Activated T-cell treated with anti-CD3 and anti-CD28 coated beads for 24 hours (primary cell): ENCODE measurements around the gene CARD18.
"Not testable (repeated sequence)": the region's sequence is repeated elsewhere in the genome, so short reads cannot be mapped to it uniquely, and the experiment has no call there.

Experiments used
- DNase-seq: peaks from one replicate; pipeline ENCODE4 v3.0.0-alpha.2; 2020; ENCODE audit warnings: low read depth

CARD18 gene

DNA sequence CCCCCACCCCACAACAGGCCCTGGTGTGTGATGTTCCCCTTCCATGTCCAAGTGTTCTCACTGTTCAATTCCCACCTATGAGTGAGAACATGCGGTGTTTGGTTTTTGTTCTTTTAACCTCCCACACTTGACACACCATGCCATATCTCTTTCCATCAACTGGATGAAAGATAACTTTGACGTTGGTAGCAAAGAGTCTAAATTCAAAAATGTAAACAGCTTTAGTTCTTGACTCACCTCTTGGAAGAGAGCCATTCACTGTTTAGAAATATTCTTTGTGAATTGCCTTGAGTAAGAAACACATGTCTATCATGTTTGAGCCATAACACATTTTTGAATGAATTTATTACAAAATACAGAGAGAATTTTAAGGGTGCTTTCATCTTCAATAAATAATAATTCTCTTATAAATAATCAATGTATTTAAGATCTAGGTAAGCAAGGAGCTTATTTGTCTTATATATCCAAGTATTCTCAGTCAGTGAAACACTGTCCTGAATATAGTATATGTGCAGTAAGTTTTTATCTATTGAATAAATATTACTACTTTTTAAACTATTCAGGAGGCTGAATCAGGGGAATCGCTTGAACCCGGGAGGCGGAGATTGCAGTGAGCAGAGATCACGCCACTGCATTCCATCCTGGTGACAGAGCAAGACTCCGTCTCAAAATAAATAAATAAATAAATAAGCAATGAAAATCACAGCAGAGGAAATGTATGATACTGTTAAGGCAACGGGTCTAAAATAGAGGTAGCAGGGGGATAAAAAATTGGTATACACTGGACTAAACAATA is 6.7 kb downstream of the CARD18 start:
- DNase-seq: no peak

DNA sequence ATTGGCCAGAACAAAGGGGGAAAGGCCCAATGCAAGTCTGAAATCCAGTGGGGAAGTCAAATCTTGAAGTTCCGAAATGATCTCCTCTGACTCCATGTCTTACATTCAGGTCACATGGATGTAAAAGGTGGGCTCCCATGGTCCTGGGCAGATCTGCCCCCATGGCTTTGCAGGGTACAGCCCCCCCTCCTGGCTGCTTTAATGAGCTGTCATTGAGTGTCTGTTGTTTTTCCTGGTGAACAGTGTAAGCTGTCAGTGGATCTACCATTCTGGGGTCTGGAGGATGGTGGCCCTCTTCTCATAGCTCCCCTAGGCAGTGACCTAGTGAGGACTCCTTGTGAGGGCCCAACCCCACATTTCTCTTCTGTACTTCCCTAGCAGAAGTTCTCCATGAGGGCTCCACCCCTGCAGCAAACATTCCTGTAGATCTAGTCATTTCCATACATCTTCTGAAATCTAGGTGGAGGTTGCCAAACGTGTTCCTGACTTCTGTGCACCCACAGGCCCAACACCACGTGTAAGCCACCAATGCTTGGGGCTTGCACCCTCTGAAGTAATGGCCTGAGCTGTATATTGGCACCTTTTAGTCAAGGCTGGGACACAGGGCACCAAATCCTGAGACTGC is 9.3 kb downstream of the CARD18 start:
- no peak for DNase-seq

DNA sequence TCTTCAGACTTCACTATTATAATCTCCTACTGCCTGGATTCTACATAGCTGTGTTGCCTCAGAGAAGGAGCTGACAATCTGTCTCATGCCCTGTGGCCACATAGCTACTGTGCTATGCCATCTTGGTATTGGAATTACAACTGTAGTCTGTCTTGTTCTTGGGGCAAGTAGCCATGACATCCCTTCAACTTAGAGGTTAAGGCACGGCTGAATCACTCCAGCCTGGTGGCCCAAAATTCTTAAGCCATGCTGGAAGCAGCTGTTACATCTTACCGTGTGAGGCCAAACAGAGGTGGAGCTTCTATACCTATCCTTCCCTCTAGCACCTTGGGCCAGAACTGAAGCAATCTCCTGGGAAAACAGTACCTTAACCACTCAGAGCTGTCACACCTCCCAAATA is 14.8 kb downstream of the CARD18 start:
- no peak for DNase-seq

DNA sequence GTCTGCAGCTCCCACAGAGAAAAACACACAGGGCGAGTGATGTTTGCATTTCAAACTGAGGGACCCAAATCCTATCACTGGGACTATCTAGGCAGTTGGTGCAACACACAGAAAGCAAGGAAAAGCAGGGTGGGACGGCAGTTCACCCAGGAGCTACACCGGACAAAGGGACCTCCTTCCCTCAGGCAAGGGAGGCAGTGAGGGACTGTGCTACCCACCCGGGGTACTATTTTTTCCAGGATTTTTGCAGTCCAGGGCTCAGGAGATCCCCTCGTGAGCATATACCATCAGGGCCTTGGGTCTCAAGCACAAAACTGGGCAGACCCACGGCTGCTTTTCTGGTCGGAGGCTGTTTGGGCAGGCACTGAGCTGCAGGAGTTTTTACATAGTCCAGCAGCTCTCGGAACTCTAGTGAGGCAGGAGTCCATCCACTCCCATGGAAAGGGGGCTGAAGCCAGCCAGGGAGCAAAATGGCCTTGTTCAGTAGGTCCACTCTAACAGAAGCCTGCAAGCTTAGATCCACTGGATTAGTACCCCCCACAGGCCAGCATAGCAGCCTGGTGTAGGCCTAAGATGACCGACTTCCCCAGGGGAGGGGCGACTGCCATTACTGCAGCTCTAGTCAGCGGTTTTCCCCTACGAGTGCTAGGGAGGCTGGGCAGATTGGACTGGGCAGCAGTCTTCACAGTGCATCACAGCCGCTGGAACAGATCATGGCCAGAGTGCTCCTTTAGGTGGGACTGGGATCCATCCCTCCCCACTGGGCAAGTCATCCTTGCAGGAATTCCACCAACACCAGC is 28.2 kb downstream of the CARD18 start:
- no peak for DNase-seq

DNA sequence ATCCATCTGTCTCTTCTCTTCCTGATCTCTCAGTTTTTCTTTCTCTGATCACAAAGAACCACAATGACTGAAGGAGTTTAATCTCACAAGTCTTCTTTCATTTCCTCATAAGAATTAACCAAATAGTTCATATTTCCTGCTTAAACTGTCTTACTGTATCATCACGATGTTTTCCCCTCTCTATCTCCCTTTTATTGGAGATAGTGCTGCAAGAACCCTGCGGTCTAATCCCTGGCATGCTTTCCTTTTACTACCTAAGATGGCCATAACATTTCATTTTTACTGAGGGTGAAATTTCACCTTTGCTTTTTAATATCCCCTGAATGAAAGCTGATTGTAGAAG is 28.9 kb downstream of the CARD18 start:
- no peak for DNase-seq

DNA sequence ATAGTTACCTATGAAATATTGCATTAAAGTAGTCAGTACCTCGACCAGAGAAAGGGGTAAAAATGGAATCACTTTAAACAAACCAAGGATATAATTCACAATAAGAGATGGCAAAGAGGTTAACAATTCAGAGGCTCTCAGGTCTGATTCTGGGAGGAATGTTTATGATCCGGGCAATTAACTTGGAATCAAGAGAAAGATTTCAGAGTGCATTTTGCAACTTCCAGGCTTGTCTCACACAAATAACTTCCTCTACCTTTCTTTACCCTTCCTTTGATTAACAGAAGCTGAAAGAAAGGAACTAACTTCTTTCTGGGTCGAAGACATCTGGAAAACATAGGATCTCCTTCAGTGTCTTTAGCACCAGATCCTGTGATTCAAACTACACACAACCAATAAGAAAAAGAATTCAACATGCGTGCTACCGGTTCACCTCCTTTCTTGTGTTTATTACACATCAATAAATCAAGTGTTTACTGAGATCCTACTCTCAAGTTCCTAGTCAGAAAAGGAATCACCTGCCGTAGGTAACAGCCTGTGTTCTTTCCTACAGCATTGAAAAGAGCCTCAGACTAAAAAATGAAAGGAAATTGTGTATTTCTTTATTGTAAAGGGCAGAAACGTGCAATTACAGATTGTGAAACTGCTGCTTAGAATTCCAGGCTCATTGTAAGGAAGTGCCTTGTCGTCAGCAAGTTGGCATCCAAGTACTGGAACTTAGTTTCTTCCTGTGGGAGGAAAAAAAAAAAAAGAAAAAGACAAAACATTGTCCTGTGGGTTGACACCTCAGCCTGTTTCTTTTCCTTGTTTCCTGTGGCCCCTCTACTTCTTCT is 29.5 kb downstream of the CARD18 start:
- no peak for DNase-seq

DNA sequence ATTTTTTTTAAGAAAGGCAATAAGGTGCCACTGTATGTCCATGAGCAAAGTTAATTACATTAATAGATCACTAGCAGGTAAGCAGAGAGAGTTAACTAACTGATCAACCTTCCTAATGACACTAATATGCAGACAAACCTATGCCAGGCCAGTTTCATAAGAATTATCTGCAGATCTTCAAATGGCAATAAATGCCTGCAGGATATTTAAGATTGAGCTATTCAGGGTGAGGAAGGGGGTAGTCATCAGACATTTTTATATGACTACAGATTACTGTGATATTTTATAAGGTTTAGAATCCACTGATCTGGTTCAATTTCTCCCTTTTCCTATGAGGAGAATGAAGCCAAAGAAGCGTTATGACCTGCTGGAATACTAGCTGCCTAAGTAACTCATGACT is 30.2 kb downstream of the CARD18 start:
- DNase-seq: no peak

DNA sequence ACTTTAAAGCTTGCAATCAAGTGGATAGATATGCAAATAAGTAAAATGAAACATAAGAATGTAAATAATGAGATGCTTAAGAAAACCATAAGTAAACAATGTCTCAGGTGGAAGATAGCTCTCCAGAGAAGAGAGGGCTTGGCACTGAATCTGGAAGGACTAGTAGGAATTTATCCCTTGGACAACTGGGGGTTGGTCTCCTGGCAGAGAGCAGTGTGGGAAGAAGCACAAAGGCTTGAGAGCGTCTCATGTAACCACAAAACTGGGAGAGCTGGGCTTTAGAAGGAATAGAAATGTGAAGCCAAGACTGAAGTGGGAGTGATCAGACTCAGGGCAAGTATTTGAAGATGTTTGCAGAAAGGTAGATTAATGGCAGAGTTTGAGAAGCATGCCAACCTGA is 31.3 kb downstream of the CARD18 start:
- no peak for DNase-seq

DNA sequence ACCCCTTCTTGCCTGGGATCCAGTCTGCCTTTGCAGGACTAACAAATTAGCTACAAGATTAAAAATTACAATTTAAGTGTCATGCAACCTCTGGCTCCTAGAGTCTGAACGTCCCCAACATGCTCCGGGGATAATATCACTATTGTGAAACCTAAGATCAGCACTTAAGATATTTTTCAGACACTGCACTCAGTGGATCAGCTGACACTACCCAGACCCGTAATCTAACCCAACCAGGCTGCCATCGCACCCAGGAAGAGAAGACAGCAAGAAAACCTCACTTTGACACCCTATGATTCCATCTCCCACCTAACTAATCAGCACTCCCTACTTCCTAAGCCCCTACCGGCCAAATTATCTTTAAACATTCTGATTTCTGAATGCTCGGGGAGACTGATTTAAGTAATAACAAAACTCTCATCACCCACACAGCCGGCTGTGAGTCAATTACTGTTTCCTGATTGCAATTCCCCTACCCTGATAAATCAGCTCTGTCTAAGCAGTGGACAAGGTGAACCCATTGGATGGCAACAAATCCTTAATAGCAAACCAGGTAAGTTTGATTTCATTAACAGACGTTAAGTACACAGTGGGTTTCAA is 32.2 kb downstream of the CARD18 start:
- not testable (repeated sequence) for DNase-seq

DNA sequence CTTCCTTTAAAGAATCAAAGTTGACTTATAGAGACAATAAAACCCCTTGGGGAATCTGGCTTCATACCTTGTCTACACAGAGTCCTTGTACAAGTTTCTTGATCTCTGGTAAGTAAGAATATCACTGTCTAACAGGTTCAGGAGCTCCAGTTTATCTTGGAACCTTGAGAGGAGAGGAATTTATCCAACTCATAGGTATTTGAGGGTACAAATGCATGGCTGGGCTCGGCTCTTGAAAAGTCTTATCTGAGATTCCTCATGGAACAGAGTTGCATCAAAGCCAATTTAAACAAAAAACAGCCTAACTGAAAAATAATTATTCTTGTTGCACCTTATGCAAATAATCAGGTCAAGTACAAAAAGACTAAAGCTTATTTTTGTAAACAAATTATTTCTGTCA is 33.4 kb downstream of the CARD18 start:
- DNase-seq: no peak

DNA sequence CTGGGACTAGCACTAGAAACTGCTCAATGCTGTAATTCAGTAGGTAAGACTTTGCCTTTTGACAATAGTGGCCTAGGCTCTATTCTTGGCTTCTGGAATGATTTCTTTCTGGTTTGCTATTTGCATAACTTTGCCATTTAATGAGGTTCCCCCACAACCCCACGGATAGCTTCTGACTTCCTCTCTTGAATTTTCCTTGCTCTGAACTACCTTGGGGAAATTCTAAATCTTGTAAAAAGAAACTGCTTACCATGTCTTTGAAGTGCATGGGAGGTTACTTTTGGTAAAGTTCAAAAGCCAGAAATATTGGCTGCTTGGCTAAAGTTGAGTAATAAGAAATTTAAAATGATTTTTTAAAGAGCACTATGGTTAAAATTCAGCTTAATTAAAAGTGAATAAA is 35.3 kb downstream of the CARD18 start:
- no peak for DNase-seq

DNA sequence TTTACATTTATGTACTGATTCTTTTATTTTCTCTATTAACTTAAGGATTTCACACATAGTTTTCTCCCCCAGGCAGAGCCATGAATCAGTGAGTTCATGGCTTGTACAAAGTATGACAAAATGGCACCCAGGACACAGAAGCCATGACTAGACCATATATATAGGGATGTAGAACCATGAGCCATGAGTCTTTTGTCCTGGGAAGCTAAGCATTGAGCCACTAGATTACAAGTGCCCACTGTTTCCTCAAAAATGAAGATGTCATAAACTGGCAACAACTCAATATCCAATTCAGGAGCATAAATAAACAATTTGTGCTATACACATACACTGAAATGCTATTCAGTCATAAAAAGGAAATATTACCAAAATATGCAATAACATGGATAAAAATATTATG is 36.2 kb downstream of the CARD18 start:
- DNase-seq: no peak

DNA sequence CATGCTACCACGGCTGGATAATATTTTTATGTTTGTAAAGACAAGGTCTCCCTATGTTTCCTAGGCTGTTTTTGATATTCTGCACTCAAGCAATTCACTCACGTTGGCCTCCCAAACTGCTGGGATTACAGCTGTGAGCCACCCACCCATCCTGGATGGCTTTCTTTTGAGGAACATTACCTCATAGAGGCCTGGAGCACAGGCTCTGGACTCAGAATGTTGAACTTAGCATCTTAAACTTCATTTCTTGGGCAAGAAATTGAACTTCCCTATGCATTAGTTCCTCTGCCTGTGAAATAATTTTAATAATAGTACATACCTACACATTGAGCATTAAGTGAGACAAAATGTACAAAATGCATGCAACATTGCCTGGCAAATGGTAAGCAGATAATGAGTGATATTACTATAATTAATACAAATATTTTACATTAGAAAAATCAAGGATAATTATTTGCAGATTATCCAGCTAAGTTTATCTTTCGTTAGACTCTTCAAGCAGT is 37.4 kb downstream of the CARD18 start:
- DNase-seq: not testable (repeated sequence)

DNA sequence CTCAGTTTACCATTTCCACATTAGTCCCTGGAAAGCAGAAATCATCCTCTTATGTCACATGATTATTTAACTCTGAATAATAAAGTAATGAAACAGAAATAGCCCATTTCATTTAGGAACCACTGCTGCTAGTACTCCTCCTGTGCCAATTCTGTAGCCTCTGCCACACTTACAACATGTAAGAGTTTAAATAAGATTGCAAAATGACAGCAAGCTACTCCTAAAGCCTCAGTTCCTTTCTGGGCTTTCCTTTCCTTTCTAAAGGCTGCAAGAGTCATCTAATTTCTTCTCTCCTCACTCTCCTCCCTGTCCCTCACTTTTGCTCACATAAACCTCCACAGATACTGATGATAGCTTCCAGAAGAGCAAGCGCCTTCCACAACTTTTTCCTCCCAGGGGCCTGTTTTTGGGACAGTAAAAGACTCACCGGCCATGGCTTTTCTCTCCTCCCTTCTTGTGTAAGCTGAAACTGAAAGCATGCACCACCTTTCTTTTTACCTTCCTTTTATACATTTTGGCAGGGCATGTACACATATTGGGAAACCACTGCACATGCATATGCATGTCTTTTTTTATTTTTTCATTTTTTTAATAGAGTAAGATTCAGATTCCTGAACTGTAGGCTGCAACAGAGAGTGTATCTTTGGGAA is 38.5 kb downstream of the CARD18 start:
- DNase-seq: no peak

DNA sequence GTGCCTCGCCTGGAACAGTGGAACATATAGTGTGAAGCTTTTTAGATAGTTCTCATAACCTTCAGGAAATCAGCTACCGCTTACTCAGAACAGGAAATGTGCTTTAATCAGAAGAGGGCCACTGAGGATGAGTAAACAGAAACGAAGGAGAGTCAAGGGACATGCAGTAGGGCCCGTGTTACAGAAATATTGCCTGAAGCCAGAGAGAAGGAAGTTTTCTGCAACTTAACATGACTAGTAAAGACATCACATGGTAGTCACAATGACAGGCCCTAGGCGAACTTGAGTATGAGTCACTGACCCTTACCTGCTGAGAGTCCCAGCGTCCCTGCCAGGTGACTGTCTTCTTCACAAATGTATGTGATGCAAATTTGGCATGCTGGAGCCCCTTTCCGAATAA is 39.4 kb downstream of the CARD18 start:
- DNase-seq: no peak

DNA sequence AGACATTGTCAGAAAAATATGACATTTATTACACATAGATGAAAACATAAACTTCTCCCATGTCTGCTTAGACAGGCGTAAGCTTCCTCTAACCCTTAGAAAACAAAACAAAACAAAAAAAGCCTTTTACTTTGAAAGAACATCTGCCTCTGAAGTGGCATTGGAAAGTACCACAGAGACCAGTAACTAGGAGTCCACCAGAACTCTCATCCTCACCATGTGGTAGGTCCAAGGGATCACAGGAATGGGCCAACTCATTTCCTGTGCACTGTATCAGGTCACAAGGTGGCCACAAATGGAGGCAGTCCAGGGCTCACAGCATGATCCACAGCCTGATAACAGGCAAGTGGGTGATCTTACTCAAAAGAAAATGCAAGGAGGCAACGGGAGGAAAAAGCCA is 40.0 kb downstream of the CARD18 start:
- not testable (repeated sequence) for DNase-seq

DNA sequence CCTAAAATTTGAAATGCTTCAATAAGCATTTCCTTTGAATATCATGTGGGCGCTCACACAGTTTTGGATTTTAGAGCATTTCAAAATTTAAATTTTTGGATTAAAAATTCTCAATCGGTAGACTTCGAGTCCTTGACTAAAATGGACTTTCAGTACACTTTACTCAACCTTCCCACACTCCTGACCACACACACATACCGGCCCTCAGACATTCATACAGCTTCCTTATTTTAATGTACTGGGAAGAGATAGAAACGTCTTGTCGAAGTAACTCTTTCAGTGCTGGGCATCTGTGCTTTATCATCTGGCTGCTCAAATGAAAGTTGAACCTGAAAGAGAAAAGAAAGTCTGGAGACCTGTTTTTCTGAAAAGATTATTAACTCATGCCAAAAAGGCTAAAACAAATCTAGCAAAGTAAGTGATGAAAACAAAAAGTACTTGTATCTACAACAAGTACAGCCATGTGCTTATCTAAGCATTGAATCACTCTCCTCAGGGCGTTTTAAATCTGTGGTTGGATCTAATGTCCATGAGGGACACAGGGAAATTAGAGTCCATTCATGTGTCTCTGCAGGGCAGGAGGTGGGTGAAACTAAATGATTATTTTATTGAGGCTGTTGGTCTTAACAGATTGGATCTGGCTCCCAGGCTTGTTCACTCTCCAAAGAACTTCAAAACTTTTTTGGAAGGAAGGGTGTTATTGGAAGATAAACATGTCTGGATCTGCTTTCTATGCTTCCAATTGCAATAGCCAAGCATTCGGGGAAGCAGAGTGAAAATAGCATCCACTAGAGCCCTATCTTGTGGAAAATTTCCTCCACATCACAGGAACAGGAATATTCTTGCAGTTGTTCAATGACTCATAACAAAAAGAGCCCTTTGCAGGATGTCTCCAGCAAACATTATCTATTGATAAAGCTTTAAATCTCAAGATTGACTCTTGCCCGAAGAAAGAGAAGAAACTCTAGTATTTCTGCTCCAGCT is 47.0 kb downstream of the CARD18 start:
- no peak for DNase-seq
